Mesodermal cell (in vitro differentiated cells): ENCODE results near the gene TNS1.

Source experiments
- H3K27ac ChIP-seq: 2 replicates; pipeline ENCODE4 v1.7.0; 2013; ENCODE audit warnings: mild to moderate bottlenecking, low read depth, low read length, moderate library complexity; ENCODE audit not compliant: severe bottlenecking
- H3K36me3 ChIP-seq: 2 replicates; pipeline ENCODE4 v1.7.1; 2013; ENCODE audit warnings: mild to moderate bottlenecking, low read length, moderate library complexity; ENCODE audit not compliant: control insufficient read depth, insufficient read depth
- H3K4me1 ChIP-seq: one replicate; pipeline ENCODE4 v1.7.1; 2013; ENCODE audit warnings: mild to moderate bottlenecking, low read length; ENCODE audit not compliant: insufficient read depth, control insufficient read depth, poor library complexity, severe bottlenecking
- H3K4me3 ChIP-seq: 2 replicates; pipeline ENCODE4 v1.7.0; 2013; ENCODE audit warnings: low read length, control low read depth, mild to moderate bottlenecking; ENCODE audit not compliant: insufficient read depth, poor library complexity, severe bottlenecking; ENCODE audit errors: extremely low read depth
- H3K9me3 ChIP-seq: 2 replicates; pipeline ENCODE4 v1.7.1; 2013; ENCODE audit warnings: mild to moderate bottlenecking, low read length, moderate library complexity; ENCODE audit not compliant: control insufficient read depth
- WGBS, 2 experiments: methylation state at CpG; one replicate each; pipeline ENCODE4 v1.1.5; 2013; ENCODE audit warnings: missing lambda C conversion rate in 2 of 2; ENCODE audit not compliant: insufficient coverage in 2 of 2; 5-methylcytosine and 5-hydroxymethylcytosine counted together

The TNS1 gene

GRCh38 chr2:217980036-217980435, 22.8 kb downstream of the TNS1 start:
- no peak overlapping the region for H3K27ac ChIP-seq
- peaks cover 26% of the 10 kb centered on the region for H3K36me3 ChIP-seq
- H3K9me3 ChIP-seq: no peaks in the 10 kb centered on the region
- 72 to 85% methylated on average over 4 of the region's 5 CpGs for WGBS, 2 experiments
- peaks cover 7% of the 10 kb centered on the region for H3K4me1 ChIP-seq
- no peak overlapping the region for H3K4me3 ChIP-seq

GRCh38 chr2:217979151-217979811, 23.5 kb downstream of the TNS1 start:
- peak overlapping the region; percentile 27 for H3K4me3 ChIP-seq
- H3K27ac ChIP-seq: no peak overlapping the region
- peaks cover 7% of the 10 kb centered on the region for H3K4me1 ChIP-seq
- WGBS, 2 experiments: 29 to 35% methylated on average over 8 of the region's 10 CpGs
- peaks cover 25% of the 10 kb centered on the region for H3K36me3 ChIP-seq
- H3K9me3 ChIP-seq: no peaks in the 10 kb centered on the region

DNA sequence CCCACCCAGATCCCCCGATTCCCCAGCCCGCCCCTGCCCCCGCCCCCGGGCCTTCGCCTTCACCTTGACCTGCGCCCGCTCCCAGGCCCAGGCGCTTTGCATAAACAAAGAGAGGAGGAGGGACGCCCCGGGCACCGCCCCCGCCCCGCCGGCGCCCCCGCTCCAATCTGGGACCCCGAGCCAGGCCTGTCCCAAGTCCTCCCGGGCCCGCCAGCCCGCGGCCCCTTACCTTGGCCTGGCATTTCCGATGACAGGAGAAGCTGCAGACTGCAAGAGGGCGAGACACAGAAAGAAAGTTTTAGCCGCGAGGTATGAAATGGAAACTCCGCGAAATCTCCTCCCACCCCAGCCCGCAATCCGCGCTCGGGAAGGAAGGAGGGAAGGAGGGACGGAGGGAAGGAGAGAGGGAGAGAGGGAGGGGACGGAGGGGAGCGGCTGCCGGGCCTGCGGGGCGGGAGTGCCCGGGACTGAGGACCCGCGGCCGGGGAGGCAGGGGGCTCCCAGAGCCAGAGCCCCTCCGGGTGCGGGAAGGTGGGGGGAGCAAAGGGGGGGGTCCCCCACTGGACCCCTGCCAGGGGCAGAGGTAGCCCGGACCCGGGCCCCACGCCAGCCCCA, 24.2 kb downstream of the TNS1 start:
- peak overlapping the region; percentile 27 for H3K4me3 ChIP-seq

DNA sequence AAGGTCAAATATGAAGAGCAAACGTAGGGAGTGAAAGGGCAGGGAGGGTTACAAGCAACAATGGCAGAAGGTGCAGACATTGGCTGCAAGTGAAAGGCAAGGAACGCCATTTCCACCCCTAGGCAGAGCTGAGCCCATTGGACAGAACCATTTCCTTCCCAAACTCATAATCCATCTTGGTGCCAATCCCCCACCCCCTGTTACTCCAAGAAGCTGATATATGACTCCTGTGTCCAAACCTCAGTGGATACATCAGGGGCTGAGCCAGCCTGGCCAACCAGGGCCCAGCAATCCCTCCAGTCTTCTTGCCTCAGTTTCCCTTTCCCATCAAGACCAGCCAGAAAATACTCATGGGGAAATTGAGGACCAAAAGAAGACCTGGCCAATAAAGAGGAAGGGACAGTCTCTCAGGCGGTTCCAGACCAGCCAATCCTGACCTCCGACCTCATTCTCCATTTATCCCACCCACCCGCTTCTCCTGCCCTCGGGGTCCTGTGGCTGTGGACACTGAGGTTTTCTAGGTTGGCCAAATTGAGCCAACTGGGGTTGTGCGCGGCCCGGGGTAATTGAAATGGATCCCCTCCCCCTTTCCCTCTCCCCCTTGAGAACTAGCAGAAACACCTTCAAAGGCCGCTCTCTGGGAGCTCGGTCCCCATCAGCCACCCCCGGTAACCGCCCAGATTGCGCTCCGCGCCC, 24.8 kb downstream of the TNS1 start:
- no peak overlapping the region for H3K27ac ChIP-seq
- peak overlapping the region; percentile 27 for H3K4me3 ChIP-seq
- no peaks in the 10 kb centered on the region for H3K9me3 ChIP-seq
- peaks cover 24% of the 10 kb centered on the region for H3K36me3 ChIP-seq
- 57 to 100% methylated on average over 1 to 8 of the region's 16 CpGs for WGBS, 2 experiments
- H3K4me1 ChIP-seq: peaks cover 7% of the 10 kb centered on the region

More for the DNA sequence above, 24.2 kb downstream of the TNS1 start:
- Histone ChIP-seq H3K4me1 (peaks cover 7% of the 10 kb centered on the region), H3K36me3 (peaks cover 24% of the 10 kb centered on the region), H3K9me3 (no peaks in the 10 kb centered on the region), H3K27ac (peak overlapping the region; percentile 10)
- 3 to 5% methylated on average over 15 to 22 of the region's 46 CpGs for WGBS, 2 experiments

GRCh38 chr2:217976301-217976700, 26.5 kb downstream of the TNS1 start:
- peaks cover 18% of the 10 kb centered on the region for H3K36me3 ChIP-seq
- no peak overlapping the region for H3K4me3 ChIP-seq
- WGBS, 2 experiments: 92 to 97% methylated on average over 6 of the region's 6 CpGs
- no peaks in the 10 kb centered on the region for H3K9me3 ChIP-seq
- no peak overlapping the region for H3K27ac ChIP-seq
- H3K4me1 ChIP-seq: peaks cover 7% of the 10 kb centered on the region

DNA sequence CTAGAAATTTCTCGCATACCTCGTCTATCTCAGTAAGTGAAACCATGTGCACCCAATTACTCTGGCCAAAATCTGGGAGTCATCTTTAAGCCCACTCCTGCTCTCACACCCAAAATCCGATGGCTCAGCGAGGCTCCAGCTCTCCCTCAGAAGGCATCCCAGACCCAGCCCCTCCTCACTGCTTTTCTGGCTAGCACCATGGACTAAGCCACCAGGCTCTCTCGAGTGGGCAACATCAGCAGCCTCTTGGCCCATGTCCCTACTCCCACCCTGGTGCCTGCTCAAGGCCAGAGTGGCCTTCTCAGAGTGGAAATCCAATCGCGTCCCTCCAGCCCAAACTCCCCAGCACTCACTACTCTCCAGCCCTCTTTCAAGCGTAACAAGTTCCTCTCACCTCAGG, 27.2 kb downstream of the TNS1 start:
- Histone ChIP-seq H3K9me3 (no peaks in the 10 kb centered on the region), H3K4me1 (peaks cover 7% of the 10 kb centered on the region), H3K27ac (no peak overlapping the region), H3K36me3 (peaks cover 21% of the 10 kb centered on the region), H3K4me3 (no peak overlapping the region)
- 91 to 97% methylated on average over 5 to 8 of the region's 8 CpGs for WGBS, 2 experiments

GRCh38 chr2:217974389-217975005, 28.3 kb downstream of the TNS1 start:
- Histone ChIP-seq H3K36me3 (peaks cover 24% of the 10 kb centered on the region), H3K27ac (no peak overlapping the region), H3K4me3 (no peak overlapping the region), H3K4me1 (peaks cover 7% of the 10 kb centered on the region), H3K9me3 (no peaks in the 10 kb centered on the region)
- 95 to 100% methylated on average over 8 of the region's 8 CpGs for WGBS, 2 experiments

- 94 to 97% methylated on average over 11 of the region's 11 CpGs for WGBS, 2 experiments
- Histone ChIP-seq H3K36me3 (peaks cover 24% of the 10 kb centered on the region), H3K9me3 (no peaks in the 10 kb centered on the region), H3K4me3 (no peak overlapping the region), H3K27ac (no peak overlapping the region), H3K4me1 (no peaks in the 10 kb centered on the region)
These were observed 29.6 kb downstream of the TNS1 start for GRCh38 chr2:217973008-217973787.

DNA sequence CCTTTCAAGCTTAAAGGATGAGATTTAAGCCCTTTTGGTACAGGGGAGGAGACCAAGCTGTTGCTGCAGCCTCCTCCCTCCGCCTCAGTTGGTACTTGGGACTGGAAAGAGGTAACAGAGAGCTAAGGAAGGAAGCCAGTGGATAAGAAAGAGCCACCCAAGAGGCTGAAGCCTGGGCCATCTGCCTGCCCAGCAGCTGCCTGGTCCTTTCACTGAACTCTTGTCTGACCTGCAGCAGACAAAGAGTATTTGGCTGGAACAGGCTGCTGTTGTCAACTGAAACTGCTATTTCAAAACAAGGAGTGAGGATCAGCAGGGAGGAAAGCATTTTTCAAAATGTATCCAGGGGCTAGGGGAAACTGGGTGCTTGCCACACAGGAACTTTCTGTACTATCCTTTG, 30.3 kb downstream of the TNS1 start:
- no peaks in the 10 kb centered on the region for H3K4me1 ChIP-seq
- 92 to 100% methylated on average over 1 of the region's 1 CpG for WGBS, 2 experiments
- H3K27ac ChIP-seq: no peak overlapping the region
- H3K36me3 ChIP-seq: peaks cover 19% of the 10 kb centered on the region
- H3K9me3 ChIP-seq: no peaks in the 10 kb centered on the region
- no peak overlapping the region for H3K4me3 ChIP-seq

DNA sequence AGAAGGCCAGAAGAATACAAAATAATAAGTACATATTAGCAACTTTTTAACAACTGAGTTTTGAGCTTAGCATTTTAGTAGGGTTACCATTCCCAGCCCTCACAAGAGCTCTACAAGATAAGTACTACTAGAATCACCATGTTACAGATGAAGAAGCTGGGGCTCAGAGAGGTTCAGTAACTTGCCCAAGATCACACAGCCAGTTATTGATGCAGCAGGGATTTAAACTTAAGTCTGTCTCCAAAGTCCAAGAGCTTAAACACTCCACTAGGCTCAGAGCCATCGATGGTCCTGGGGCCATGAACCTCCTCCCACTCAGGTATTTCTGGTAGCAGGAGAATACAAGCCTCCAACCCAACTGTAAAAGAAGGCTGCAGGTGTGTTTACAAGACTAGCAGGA, 30.8 kb downstream of the TNS1 start:
- no peak overlapping the region for H3K27ac ChIP-seq
- no peaks in the 10 kb centered on the region for H3K4me1 ChIP-seq
- no peak overlapping the region for H3K4me3 ChIP-seq
- peaks cover 15% of the 10 kb centered on the region for H3K36me3 ChIP-seq
- WGBS, 2 experiments: 100% methylated on average over 1 of the region's 1 CpG; no CpG with 5 or more reads in 1 of the 2 experiments
- H3K9me3 ChIP-seq: no peaks in the 10 kb centered on the region
